Measurements from ENCODE around the gene SIMC1. TPM values are rescaled to one million over a fixed set of nuclear protein-coding genes. Genes with fewer than 3 reads are reported as not detected.

SIMC1 gene
- total and polyA plus RNA-seq, 2 donors (not counting 3 experiments of a cell fraction or from before 2014, with no cell fraction given), result 9.0 to 16.2 TPM

DNA sequence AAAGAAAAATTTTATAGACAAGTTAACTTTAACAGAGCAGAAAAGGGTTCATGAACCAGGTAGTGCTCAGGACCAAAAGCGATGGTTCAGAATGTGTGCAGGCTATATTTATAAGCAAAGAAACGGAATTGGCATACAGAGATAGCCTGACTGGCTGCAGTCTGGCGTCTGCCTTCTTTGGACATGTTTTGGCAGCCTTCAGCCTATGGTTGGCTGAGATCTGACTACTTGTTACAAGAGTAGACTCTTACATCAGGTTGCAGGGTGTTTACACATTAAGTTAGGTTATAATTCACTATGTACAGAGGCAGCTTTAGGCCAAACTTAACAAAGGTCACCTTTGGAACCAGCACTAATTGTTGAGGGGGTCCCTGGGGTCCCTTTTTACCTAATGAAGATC lies 143.2 kb downstream of the SIMC1 start:
- Histone ChIP-seq H3K36me3 (ENCODE audit: control insufficient read depth in 2 of 2, extremely low read depth in 1 of 2, insufficient read depth in 2 of 2, low read length in 2 of 2) (peaks cover 12 to 23% of the 10 kb centered on the region in 2 experiments), H3K4me3 (replicated peaks in 1 of 3; ENCODE audit: insufficient read depth in 1 of 3, low read depth in 1 of 3, low read length in 3 of 3) (no peak overlapping the region), H3K9ac (replicated peaks; ENCODE audit: extremely low read depth, insufficient read depth, low read length) (no peak overlapping the region), H3K27ac (ENCODE audit: insufficient read depth, low read depth, low read length) (no peak overlapping the region), H3K27me3 (ENCODE audit: control insufficient read depth in 2 of 2, insufficient read depth in 2 of 2, low read length in 2 of 2) (no peaks in the 10 kb centered on the region), H3K4me1 (ENCODE audit: control insufficient read depth, extremely low read depth, insufficient read depth, low read length) (no peaks in the 10 kb centered on the region), H2AFZ (ENCODE audit: low read depth, low read length) (no peak overlapping the region), H3K9me1 (replicated peaks; ENCODE audit: control insufficient read depth, extremely low read depth, insufficient read depth, low read length) (no peaks in the 10 kb centered on the region), H3K4me2 (ENCODE audit: insufficient read depth, low read length) (no peak overlapping the region), H4K20me1 (replicated peaks; ENCODE audit: control insufficient read depth, extremely low read depth, insufficient read depth, low read length) (no peaks in the 10 kb centered on the region), H3K9me3 (replicated peaks; ENCODE audit: control insufficient read depth, insufficient read depth, low read length) (no peaks in the 10 kb centered on the region), H3K79me2 (ENCODE audit: control insufficient read depth, insufficient read depth, low read length) (peaks cover 15% of the 10 kb centered on the region)
- dilution Hi-C loops (cut with MboI; ENCODE audit: extremely low pct_ligation_motif_present, low sequenced_read_pairs) (no loop called here), intact Hi-C loops (cut with micrococcal nuclease) (loop anchor here (10.0 kb wide), 1 partner anchor 1213 kb away; the partner anchor contains the start of gene TMED9)
- no TSS peak for BruUV-seq (replicated peaks)
- POLR2A ChIA-PET, result no interaction called here
- no peak for DNase-seq (ENCODE audit: low read depth, low spot score)
- CTCF ChIA-PET, result no interaction called here
- TF ChIP-seq EZH2 (IDR thresholded peaks at IDR 0.05; ENCODE audit: borderline replicate concordance, low read depth, low read length, severe bottlenecking) (no peak), POLR2AphosphoS5 (IDR thresholded peaks at IDR 0.05; ENCODE audit: insufficient read depth, low read depth, low read length) (no peak), POLR2A (IDR thresholded peaks at IDR 0.05; ENCODE audit: low read depth, low read length) (no peak), JUN (IDR thresholded peaks at IDR 0.05; ENCODE audit: borderline replicate concordance, insufficient read depth, insufficient read length, low read depth) (no peak), GATA2 (IDR thresholded peaks at IDR 0.05; ENCODE audit: insufficient read depth, insufficient read length, low read depth, low read length) (no peak), FOS (IDR thresholded peaks at IDR 0.05; ENCODE audit: borderline replicate concordance, insufficient read depth, low read length) (no peak), MYC (IDR thresholded peaks at IDR 0.05; ENCODE audit: low read depth, low read length) (no peak)
- TF ChIP-seq, protein P1, sequence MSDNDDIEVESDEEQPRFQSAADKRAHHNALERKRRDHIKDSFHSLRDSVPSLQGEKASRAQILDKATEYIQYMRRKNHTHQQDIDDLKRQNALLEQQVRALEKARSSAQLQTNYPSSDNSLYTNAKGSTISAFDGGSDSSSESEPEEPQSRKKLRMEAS (IDR thresholded peaks at IDR 0.05; ENCODE audit: insufficient read depth, insufficient read length), result no peak
- TF ChIP-seq, protein P2, sequence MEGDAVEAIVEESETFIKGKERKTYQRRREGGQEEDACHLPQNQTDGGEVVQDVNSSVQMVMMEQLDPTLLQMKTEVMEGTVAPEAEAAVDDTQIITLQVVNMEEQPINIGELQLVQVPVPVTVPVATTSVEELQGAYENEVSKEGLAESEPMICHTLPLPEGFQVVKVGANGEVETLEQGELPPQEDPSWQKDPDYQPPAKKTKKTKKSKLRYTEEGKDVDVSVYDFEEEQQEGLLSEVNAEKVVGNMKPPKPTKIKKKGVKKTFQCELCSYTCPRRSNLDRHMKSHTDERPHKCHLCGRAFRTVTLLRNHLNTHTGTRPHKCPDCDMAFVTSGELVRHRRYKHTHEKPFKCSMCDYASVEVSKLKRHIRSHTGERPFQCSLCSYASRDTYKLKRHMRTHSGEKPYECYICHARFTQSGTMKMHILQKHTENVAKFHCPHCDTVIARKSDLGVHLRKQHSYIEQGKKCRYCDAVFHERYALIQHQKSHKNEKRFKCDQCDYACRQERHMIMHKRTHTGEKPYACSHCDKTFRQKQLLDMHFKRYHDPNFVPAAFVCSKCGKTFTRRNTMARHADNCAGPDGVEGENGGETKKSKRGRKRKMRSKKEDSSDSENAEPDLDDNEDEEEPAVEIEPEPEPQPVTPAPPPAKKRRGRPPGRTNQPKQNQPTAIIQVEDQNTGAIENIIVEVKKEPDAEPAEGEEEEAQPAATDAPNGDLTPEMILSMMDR (IDR thresholded peaks at IDR 0.05; ENCODE audit: extremely low read depth in 1 of 2, insufficient read depth in 1 of 2, low read depth in 1 of 2, low read length in 2 of 2), result no peak
- FAIRE-seq, result no peak

Measured in endothelial cell of umbilical vein (primary cell).